Measurements from ENCODE around the gene KRT14.
A peak's percentile ranks its signal among the peaks of the same experiment; 100 is the strongest.
"Not testable (repeated sequence)": the region's sequence is repeated elsewhere in the genome, so short reads cannot be mapped to it uniquely, and the experiment has no call there.

The KRT14 gene

DNA sequence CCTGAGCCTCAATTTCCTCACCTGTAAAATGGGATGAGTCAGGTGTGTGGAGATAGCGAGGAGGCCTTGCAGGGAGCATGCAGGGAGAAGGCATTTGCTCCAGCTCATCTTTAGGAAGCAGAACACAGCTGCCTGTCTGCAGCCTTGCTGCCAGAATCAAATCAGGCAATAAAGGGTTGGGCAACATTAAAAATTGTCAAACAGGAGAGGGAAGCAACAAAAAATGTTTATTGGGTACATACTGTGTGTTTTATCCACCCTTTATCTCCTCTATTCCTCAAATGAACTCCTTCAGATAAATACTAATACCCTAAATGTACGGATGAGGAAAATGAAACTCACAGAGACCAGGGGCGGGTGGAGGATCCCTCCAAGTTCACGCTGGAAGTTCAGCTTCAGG is 13.6 kb upstream of the KRT14 start:
- DNase-seq: no peak

DNA sequence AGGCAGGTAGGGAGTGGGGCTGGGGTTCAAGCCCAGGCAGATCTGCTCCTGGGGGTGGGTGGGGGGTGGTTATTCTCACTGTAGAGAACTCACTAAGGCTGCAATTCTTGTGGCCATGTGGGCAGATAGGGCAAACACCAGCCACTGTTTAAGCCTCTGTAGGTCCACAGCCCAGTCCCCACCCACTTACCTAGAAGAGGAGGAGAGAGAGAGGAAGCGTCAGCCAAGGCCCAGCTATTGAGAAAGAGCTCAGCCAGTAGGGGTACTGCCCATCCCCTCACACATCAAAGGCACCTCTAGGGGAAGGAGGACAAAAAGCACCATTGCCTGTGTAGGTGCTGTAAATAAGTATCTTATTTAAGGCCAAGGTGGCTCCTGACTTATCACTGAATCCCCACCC is 13.0 kb upstream of the KRT14 start:
- DNase-seq: no peak

DNA sequence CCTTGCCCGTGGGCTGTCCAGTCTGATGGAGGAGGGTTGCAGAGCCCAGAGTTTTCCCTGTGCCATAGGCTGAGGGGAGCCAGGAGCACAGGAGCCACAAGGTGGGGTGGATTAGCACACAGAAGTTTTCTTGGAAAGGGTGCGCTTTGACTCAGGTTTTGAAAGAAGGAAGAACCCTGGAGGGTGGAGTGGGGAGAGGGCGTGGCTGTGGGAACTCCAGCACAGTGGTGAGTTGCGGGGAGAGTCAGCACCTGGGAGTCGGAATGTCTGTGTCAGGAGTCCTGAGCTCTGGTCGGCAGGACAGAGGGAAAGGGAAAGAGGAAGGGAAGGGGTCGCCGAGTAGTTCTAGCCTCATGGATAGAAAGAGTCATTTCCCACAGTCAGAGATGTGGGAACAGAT is 8.9 kb upstream of the KRT14 start:
- no peak for DNase-seq

DNA sequence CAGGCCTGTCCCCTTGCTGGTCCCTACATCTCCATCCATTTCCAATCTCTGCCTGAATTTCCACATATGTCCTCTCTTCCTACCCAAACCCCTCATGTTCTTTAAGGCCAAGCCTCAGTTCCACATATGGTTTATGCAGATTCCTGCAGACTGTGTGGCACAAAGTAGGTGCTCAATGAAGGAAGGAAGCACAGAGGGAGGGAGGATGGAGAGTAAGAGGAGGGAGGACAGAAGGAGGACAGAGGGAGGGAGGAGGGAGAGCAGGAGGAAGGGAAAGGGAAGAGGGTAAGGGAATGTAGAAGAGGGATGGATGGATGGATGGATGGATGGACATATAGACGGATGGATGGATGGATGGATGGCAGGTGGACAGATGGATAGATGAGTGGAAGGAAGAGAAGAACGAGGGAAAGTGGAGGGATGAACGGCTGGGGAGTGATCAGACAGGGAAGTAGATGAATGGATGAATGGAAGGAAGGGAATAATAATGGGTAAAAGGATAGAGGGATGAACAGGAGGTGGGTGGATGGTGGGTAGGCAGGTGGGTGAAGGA is 7.7 kb upstream of the KRT14 start:
- DNase-seq: no peak

DNA sequence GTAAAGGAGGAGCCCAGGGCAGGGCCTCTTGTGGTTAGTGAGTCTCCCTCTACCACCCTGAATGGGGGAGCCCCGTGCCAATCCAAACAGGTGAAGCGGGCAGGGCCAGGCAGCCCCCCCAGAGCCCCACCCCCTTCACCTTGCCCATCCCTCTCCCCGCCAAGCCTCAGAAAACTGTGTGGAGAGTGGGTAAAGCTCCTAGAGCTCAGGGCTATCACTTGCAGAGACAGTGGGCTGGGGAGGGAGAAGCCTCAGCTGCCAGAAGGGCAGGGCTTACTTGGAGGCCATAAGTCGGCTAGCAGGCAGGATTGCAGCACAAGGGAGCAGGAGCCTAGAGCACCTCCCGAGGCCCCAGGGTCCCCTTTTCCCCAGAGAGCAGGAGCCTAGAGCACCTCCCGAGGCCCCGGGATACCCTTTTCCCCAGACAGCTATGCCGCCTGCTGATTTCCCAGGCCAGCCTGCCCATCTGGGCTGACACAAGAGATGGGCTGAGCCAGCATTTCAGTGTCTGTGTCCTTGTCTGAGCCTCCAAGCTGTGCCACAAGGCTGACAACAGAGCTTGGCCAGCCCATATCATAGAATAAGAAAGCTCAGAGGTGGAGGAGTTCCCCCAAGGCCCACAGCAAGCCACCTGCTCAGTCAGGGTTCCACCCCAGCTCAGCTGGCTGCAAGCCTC is 6.7 kb upstream of the KRT14 start:
- DNase-seq: no peak

DNA sequence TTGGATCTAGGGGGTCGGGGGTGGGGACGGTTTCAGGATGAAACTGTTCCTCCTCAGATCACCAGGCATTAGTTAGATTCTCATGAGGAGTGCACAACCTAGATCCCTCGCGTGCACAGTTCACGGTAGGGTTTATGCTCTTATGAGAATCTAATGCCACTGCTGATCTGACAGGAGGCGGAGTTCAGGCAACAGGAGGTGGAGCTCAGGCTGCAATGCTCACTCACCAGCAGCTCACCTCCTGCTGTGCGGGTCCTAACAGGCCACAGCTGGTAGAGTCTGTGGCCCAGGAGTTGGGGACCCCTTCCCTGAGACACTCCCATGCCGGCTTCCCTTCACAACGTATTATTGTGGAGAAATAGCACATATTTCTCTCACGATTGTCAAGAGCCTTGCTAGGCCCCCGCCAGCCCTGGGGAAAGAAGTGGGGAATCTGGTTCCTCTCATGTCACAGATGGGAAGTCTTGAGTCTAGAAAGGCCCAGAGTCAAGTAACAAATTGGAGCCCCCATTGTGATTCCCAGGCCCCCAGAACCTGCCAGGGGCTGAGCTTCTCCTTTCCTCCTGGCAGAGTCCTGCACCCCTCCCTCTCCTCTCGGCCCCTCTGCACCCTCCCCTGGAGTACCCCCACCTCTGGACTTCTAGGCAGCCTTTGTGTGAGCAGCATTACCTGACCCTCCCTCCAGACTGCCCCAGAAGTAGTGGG is 6.1 kb upstream of the KRT14 start:
- DNase-seq: no peak

DNA sequence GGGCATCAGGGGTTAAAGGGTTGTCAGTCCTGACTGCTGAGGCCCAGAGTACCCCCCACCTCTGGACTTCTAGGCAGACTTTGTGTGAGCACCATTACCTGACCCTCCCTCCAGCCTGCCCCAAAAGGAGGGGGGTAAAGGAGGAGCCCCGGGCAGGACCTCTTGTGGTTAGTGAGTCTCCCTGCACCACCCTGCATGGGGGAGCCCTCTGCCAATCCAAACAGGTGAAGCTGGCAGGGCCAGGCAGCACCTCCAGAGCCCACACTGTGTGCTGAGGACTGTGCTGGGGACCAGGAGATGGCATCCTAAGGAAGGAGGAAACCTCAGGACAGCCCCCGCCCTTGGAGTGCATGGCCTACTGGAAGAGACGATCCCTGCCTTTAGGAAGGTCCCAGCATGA is 2.6 kb upstream of the KRT14 start:
- no peak for DNase-seq

DNA sequence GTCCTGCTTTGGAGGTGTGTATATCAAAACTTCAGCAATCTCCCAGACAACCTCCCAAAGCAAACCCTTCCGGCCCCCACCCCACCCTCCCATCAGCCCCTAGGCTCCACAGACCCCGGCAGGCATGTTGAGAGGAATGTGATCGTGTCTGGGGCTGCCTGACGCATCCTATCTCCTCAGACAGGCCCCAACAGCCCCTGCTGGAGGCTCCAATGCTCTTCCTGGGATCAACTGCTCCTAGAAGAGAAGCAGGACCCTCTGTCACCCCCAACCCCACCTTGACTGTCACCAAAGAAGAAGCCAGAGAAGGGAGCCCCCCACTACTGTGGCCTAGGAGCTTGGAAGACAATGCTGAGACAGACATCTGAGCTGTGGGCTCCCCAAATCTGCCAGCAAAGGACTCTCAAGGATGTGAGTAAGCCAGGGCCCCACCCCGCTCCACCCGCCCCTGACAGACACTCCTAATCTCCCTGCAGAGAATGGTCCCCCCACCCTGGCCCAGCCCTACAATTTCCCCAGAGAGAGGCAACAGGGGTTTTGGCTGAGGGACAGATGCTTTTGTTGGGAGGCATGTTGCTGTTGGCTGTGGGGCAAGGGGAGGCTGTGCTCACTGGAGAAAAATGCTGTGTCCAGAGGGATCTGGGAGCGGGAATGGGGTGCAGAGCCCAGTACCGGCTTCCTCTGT is 1.6 kb upstream of the KRT14 start:
- no peak for DNase-seq

DNA sequence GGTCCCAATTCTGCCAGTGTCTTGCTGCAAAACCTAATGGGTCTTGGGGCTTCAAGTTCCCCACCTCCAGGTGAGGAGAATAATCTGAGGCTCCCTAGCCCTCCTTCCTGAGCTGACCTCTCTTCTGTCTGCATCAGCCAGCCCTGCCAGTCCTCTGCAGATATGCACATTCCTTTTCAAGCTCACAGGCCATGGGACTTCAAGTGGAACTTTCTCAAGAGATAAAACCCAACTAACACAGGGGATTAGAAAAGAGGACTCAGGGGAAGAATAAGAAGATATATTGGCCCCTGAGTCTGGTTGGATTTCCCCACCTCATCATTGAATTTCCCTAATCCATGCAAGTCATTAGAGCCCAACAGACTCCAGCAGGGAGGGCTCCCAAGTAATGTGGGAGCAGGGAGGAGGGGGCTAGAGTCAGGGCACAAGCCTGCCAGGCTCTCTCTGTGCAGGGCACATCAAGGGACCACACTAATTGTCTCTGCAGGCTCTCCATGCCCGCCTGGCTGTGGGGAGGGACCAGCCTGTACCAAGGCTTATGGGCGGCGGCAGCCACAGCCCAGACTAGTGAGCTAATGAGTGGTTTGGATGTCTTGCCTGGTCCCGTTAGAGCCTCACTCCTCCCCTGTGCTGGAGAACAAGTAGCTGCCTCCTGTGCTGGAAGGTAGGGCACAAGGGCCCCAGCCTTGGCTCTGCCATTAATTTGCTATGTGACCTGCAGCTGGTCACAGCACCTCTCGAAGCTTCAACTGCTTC is 1.2 kb downstream of the KRT14 start:
- DNase-seq: no peak

DNA sequence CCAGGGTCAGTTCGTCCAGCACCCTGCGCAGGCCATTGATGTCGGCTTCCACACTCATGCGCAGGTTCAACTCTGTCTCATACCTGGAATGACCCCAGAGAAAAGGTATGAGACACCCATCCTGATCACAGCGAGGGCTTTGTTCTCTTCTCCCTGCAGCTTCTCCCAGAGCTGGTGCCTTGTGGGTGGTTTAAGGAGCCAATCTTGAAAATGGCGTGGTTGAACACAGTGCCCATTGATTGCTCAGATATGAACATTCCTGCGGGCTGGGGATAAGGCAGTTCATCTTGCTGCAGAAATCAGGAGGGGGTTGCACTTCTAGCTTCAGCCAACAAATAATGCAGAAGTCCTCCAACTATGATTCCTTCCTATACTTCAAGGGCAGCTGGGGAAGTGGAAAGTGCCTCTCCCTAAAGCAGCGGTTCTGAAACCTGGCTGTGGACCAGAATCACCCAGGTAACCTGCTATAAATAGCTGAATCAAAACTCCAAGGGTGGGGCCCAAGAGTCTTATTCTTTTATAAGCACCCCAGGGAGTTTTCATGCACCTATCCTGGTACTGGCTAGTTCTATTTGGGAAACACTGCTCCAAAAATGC is 2.3 kb downstream of the KRT14 start:
- DNase-seq: not testable (repeated sequence)

DNA sequence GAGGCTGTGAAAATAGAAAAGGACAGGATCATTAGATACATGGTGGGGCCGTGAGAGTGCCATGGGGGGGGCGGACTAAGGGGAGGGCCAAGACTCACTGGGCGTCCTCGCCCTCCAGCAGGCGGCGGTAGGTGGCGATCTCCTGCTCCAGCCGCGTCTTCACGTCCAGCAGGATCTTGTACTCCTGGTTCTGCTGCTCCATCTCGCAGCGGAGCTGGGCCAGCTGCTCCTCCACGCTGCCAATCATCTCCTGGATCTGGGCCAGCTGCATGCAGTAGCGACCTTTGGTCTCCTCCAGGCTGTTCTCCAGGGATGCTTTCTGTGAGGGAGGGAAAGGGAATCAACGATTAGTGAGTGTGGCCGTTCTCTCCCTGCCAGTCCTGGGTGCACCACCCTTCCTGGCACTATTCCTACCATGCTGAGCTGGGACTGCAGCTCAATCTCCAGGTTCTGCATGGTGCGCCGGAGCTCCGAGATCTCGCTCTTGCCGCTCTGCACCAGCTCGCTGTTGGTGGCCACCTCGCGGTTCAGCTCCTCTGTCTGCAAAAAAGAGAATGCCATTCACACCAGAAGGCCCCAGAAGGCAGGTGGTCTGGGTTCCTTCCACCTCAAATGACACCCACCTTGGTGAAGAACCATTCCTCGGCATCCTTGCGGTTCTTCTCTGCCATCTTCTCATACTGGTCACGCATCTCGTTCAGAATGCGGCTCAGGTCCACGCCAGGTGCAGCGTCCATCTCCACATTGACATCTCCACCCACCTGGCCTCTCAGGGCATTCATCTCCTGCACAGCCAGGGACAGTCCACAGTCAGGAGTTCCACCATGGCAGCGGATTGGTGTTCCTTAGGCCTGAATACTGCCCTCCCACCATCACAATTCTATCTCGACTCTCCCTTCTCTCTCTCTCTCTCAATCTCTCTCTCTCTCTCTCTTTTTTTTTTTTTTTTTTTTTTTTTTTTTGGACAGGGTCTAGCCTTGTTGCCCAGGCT is 3.3 kb downstream of the KRT14 start:
- no peak for DNase-seq

DNA sequence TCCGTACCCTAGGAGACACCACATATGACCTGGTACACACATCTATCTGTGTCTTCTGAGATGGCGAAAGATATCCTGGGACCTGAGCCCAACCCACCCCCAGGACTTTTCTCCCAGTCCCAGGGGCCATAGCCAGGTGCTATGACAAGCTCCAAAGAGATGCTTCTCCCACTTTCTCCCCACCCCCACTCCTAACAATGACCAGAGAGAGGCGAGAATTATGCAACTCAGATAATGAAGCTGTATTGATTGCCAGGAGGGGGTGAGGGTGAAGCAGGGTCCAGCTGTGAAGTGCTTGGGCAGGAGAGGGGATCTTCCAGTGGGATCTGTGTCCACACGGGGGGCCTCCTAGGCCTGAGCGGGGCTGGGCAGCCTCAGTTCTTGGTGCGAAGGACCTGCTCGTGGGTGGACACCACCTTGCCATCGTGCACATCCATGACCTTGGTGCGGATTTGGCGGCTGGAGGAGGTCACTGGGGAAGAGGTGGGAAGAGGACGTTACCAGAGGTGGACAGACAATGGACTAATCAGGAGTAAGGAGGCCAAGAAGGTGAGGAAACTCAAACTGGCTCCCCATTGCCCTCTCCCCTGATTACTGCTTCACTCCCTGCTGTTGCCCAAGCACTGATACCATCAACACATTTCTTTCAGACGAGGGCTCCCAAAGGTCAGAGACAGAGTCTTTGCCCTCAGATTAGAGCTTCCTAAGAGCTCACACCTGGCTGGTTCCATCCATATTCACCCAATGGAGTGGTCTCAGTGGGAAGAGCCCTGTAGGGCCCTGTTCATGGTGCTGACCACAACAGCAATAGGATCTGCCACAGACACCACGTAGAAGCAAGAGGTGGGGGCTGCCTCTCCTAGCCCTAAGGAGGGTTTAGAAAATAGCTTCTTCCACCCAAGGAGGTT is 4.4 kb downstream of the KRT14 start:
- not testable (repeated sequence) for DNase-seq

DNA sequence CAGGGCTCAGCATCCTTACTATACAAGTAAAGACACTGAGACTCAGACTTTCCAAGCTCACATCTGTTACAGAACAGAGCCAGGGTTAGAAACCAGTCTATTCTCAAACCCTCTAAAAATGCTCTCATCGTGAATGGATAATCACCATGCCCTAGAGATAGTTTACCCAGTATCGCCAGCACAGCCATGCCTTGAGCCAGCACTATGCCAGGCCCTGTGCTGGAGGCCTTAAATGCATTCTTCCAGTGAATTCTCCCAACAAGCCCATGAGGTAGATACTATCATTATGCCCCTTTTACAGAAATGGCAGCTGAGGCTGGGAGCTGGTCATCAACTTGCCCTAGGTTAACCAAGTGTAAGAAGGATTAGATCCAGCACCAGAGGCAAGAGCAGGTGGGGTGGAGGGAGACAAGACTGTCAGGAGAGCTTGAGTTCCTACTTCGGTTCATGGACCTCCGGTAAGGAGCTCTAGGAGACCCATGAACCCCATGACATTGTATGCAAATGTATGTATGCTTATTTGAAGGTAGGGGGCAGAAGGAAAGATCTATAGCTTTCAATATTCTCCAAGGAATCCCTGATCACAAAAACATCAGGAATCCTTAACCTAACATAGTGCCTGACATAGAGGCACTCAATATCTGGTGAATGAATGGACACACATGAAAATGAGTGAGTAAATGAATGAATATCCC is 5.2 kb downstream of the KRT14 start:
- DNase-seq: no peak

DNA sequence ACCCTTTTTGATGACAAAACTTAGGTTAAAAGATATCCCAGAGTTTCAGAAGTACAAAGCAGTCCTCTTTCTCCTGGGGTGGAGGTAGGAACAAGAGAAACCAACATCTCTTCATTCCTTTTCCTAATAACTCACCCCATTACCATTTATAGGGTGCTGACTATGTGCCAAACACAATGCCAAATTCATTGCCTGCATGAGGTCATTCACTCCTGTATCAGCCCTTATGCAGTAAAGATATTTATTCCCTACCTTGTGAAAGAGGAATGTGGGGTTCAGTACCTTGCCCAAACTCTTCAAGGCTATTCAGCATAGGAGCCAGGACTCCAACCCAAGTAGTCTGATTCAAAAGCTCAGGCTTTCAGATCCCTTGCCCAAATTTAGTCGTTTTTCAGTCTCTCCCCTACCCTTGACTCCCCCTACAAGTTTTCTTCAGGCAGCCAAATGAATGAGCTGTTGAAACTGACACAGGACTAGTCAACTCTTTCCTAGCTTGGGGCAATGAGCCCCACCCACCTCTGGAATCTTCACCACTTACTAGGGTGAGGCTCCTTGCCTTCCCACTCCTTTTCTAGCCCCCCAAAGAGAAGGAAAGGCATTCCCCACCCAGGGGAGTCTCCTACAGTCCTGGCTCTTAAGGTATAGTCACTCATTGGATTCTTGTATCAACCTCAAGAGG is 5.9 kb downstream of the KRT14 start:
- DNase-seq: no peak

DNA sequence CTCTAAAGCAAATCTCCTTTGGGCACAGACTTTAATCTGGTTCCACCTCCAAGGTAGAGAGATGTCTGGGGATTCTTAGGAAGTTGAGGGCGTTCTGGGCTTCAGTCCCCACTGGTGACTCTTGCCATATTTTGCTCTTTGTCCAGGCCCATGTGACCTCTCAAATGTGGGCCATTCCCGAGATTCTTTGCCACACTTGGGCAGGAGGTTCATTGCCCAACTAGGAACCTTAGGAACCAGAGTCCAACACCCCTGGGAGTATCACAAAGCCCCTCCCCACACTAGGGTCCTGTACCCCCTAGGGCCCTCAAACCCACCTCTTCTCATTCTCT is 6.5 kb downstream of the KRT14 start:
- DNase-seq: no peak

DNA sequence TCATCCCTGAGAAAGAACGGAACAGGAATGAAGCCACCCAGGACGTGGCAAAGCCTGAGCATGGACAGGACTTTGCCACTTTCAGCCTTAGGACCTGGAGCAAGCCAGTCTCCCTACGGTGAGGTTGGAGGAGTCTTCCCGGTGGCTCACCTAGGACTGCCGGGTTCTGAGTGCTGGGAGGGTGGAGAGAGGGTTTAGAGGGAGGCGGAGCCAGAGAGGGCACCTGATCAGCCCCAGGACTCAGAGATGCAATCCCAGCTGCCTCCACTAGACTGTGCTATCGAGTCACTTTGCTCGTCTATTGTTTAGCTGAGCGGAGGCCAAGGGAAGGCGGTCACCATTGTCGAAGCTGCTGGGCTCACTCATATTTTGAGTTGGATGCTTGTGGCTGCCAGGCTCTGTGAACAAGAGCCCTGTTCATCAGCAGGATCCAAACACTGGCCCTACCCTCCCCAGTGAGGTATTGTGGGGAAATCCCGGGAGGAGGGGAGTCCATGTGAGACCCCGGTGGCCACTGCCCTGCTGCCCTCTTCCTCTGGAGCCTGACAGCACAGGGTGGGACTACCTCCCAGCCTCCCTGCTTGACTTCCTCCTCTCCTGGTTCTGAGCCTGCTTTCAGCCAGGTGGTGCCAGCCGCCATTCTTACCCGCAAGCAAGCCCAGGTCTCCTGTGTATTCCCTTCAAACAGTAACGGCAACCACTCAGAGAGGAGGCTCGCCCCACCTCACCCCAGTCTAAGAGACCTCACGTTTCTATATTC is 7.0 kb downstream of the KRT14 start:
- peak; percentile 76 for DNase-seq

DNA sequence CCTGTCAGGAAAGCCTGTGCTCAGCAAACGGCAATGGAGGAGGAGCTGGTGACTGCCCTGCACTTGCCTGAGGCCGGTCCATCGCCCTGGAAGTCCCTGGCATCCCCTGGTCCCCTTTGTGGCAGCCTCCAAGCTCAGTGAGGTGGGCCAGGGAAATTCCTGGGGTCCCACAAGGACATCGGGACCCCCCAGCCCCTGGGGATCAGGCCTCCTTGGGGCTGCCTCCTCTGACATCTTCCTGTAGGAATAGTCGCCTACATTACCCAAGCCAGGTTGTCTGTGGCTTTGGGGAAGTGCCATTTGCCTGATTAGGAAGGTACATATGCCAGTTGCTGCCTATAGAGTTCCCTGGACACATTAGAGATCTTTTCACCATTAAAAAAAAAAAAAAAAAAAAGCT is 7.7 kb downstream of the KRT14 start:
- no peak for DNase-seq

DNA sequence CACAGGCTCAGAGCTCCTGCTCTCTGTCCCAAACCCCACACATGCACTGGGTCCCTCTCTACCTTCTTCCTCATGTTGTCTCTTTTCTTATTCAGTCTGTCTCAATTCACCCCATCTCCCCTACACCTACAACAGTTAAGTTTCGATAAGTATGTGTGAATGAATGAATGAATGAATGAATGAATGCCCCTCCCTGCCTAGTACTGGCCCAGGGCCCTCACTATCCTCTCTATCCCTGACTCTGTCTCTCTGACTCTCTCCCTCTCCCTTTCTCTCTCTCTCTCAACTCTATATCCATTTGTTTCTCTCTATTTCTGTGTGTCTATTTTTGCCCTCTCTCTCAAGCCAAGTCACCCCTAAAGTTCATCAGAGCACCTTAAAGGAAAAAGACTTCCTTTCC is 8.2 kb downstream of the KRT14 start:
- no peak for DNase-seq

DNA sequence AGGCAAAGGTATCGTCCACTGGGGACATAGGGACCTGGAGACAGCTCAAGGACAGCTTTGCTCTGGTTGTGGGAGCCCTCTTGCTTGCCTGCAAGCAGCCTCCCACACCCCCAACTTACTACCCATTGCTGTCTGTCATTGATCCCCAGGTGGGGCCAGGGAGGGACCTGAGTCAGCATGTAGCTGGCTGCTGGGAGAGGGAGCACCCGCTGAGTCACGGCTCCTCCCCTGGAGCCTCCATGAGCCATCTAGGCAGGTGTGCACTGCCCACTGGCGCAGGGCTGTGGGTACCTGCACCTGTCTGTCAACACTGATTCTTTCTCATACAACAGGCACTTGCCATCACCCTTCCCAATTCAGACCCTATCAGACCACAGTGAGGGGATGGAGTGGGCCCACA is 10.0 kb downstream of the KRT14 start:
- DNase-seq: not testable (repeated sequence)
